SHP77 treated with DMSO at 0.1 percent for 48 hours (cell line): ENCODE data around the gene PKD1.

Source experiments
- DNase-seq: peaks from one replicate; lab custom pipeline; 2025; lab: John Stamatoyannopoulos, UW

Gene PKD1

GRCh38 chr16:2087748-2088631 lies 47.7 kb downstream of the PKD1 start:
- DNase-seq: no peak

DNA sequence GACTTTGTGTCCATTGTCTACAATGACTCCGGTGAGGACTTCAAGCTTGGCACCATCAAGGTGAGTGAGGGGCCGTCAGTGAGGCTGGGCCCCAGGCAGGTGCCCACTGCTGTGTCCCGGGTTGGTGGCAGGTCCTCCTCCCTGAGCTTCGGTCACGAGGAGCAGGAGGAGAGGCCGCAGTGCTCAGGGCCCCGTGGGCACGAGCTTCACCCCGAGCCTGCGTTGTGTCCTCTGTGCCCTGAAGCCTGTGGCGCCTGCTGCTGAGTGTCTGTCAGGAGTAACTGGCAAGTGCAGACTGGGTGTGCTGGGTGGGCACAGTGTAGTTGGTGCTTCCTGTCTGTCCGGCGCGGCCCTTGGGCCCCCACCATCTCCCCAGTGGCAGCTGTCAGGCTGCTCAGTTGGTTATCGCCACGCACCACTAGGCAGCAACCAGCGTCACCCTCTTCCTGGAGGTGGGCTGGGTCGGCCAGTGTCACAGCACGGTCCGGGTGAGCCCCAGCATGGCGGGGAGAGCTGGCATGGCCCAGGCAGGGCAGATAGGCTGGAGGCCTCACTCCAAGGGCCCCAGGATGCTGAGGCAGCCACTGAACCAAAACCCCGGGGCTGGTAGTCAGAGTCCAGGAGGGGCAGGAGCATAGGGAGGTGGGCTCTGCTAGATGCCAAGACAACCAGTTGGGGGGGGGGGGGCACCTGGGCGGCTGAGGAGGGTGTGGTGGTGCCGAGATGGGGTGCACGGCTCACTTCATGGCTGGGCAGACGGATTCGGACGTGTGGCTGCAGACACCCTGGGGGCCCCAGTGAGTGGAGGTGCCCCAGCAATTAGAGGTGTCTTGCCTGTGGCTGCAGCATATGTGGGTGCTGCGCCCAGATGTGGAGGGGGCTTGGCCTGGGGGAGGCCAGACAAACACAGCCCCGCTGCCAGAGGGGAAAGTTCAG lies 48.6 kb downstream of the PKD1 start:
- no peak for DNase-seq

DNA sequence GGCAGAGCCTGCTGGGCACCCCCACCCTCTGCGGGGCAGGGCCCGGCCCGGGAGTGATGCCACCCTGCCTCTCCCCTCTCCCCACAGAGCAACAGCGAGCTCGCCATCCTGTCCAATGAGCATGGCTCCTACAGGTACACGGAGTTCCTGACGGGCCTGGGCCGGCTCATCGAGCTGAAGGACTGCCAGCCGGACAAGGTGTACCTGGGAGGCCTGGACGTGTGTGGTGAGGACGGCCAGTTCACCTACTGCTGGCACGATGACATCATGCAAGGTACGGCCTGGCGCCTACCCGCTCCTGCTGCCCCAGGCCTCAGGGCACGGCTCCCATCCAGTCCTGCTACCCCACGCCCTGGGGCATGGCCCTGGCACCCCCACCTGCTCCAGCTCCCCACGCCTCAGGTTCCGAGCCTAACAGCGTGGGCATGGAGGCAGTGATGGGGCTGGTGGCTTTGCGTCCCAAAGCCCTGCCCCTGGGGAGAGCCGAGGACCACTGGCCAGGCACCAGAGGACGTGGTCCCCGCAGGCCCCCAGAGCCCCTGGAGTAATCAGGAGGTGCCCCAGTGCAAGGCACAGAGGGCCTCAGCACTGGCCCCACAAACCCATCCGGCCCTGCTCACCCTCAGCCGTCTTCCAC lies 49.5 kb downstream of the PKD1 start:
- DNase-seq: no peak

DNA sequence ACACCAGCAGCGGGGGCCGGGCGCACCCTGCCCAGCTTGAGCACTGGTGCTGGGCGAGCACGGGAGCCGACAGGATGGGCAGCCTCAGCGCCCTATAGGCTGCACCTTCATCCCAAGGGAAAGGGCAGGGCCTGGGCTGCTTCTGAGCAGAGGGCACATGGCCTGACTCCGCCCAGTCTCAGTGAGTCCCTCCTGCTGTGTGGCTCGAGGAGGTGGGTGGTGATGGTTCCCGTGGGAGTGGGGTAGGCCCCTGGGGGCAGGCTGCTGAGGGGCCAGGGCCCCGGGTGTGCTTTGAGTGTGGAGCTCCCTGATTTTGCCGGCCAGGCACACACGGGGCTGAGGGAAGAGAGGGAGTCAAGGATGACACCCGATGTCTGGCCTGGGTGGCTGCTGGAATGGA lies 50.0 kb downstream of the PKD1 start:
- DNase-seq: no peak

DNA sequence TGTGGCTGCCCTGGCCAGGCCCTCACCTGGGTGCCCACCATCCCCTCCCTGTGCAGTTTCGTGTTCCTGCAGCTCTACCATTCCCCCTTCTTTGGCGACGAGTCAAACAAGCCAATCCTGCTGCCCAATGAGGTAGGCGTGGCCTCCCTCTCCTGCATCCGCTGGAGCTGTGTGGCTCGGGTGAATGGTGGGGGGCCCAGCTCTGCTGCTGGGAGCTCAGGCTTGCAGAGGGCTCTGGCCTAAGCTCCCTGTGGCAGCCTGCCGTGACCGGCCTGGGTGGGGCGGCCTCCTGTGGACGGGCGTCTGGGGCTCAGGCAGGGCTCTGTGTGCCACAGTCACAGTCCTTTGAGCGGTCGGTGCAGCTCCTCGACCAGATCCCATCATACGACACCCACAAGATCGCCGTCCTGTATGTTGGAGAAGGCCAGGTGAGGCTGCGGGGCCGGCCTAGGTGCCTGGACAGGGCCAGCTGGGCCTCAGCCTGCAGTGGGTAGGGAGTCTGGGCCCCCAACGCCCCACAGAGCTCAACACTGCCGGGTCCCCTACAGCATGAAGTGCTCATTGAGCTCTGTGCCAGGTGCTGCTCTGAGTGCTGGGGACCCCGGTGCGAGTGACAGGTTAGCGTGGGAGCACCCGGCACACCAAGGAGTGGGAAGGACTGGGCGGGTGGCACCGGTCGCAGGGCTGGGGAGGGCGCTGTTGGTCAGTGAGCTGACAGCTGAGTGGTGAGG lies 50.6 kb downstream of the PKD1 start:
- DNase-seq: no peak

DNA sequence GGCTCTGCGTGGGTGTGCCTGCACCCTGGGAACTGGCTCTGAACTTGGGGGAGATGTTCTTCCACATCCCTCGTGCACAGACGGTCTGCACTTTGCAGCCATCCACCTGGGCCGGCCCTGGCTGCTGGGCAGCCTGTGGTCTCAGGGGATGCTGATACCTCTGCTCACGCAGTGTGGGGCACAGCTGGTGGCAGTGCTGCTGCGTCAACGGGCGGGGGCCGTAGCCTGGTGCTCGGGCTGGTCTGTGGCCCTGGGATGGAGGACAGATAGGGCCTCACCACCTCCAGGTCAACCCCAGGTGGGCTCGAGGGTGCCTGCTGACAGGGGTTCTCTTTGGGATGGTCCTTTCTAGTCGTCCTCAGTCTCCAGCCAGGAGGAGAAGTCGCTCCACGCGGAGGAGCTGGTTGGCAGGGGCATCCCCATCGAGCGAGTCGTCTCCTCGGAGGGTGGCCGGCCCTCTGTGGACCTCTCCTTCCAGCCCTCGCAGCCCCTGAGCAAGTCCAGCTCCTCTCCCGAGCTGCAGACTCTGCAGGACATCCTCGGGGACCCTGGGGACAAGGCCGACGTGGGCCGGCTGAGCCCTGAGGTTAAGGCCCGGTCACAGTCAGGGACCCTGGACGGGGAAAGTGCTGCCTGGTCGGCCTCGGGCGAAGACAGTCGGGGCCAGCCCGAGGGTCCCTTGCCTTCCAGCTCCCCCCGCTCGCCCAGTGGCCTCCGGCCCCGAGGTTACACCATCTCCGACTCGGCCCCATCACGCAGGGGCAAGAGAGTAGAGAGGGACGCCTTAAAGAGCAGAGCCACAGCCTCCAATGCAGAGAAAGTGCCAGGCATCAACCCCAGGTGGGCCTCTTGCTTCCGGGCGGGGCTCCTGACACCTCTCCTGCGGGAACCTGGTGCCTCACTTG lies 51.6 kb downstream of the PKD1 start:
- DNase-seq: no peak

- no peak for DNase-seq
Measured at GRCh38 chr16:2083409-2083808, 52.3 kb downstream of the PKD1 start.

DNA sequence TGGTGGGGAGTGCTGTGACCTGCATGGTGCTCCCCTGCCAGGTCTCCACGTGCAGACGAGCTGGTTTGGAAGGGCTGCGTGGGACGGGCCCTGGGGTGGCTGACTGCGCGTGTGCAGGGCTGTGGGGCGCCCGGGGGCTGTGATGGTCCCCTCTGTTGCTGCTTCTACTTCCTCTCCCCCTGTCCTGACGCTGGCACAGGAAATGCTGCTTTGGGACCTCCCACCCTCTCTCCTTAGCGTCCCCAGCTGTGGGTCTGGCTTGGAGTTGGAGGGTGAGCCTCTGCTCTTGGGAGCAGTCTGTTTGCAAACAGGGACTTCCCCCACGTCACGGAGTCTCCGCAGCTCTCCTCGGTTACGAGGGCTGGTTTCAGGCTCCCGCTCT lies 52.7 kb downstream of the PKD1 start:
- no peak for DNase-seq

GRCh38 chr16:2082171-2082982 lies 53.3 kb downstream of the PKD1 start:
- no peak for DNase-seq

DNA sequence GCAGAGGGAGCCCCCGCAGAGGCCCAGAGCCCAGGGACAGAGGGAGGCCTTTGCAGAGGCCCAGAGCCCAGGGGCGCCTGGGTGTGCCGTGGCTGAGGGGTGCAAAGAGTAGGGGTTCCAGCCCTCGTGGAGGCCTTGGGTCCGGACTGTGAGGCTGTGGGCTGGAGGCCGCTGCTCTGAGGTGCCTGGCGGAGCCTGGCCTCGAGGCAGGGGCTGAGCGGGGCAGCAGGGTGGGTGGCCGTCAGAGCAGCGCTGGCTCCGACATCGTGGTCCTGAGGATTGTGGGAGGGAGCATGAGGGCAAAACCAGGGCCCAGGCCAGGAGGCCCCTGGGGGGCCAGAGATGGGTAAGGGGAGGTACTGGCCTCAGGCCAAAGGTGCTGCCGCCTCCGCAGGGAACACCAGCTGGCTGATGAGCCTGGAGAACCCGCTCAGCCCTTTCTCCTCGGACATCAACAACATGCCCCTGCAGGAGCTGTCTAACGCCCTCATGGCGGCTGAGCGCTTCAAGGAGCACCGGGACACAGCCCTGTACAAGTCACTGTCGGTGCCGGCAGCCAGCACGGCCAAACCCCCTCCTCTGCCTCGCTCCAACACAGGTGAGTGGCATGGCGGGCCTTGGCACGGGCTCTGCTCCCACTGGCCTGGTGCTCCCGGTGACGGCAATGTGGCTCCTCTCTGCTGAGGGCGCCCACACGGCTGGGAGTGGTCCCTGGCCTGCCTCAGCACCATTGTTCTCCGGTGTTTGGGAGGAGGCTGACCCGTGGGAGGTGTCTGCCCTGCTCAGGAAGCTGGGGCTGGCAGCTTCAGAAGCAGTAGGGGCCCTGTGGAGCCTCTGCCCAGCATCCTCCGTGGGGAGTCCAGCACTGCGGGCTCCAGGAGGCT lies 54.3 kb downstream of the PKD1 start:
- DNase-seq: no peak

DNA sequence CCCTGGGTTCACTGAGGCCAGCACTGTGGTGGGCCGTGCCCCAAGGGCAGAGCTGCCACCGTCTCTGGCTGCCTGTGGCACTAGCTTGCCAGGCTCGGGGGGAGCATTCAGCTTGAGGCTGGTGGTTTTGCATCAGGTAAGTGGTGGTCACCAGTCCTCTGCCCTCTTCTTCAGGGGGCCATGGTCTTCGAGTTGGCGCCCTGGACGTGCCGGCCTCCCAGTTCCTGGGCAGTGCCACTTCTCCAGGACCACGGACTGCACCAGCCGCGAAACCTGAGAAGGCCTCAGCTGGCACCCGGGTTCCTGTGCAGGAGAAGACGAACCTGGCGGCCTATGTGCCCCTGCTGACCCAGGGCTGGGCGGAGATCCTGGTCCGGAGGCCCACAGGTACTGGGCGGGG lies 55.7 kb downstream of the PKD1 start:
- no peak for DNase-seq

DNA sequence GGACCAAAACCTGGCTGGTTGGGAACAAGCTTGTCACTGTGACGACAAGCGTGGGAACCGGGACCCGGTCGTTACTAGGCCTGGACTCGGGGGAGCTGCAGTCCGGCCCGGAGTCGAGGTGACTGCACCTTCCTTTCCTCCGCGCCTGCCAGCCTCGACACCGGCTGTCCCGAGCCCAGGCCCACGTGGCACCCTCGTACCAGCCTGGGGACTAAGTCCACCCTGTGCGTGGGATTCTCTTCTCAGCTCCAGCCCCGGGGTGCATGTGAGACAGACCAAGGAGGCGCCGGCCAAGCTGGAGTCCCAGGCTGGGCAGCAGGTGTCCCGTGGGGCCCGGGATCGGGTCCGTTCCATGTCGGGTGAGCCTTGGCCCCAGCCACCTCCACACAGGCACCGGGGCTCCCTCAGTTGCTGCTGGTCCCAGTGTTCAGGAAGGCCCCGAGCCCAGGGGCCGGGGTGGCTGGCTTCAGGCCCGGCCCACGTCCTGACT lies 56.3 kb downstream of the PKD1 start:
- no peak for DNase-seq

GRCh38 chr16:2078691-2079090 lies 57.0 kb downstream of the PKD1 start:
- DNase-seq: no peak

- no peak for DNase-seq
Measured at GRCh38 chr16:2078096-2078495, 57.6 kb downstream of the PKD1 start.

DNA sequence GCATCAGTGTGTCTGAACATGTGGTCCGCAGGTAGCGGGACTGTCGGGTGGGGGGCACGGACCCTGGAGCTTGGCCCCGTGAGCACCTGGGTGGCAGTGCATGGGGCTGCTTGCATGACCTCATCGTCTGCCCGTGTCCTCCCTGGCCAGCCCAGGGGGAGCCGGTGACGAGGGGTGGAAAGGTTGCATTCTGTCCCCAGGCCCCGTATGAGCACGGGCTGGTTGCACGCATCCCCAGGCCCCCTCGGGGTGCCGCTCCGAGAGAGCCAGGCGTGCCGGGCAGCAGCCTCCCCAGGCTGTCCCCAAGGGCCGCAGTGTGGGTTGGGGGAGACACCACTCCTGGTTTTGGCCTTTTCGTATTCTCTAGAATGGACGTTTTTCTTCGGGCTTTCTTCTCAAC lies 58.0 kb downstream of the PKD1 start:
- DNase-seq: no peak

GRCh38 chr16:2077016-2077415 lies 58.7 kb downstream of the PKD1 start:
- no peak for DNase-seq

DNA sequence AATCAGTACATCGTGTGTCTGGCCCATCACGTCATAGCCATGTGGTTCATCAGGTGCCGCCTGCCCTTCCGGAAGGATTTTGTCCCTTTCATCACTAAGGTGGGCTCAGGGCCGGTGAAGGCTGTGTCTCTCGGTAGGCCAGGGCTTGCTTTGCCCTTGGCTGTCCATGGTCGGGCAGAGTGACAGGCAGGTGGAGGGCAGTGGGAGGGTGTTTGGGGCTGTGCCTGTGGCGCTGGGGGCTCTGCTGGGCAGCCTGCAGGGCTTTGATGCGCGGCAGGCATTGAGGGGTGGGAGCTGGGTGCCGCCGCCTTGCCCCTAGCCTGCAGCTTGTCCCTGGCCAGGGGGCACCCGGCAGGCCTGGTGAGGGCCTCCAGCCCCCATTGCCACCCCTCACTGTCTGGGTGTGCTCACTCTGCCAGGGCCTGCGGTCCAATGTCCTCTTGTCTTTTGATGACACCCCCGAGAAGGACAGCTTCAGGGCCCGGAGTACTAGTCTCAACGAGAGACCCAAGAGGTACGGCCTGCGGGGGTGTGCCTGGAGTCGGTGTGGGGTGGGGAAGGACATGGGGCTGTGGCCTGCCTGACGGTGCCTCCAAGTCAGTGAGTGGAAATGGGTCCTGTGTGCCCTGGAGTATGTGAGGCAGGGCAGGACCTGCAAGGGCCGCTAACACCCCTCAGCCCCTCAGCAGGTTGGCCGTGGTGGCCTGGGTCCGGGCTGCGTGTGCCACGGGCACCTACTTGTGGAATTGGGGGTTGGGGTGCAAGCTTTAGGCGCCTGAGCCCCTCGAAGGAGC lies 59.4 kb downstream of the PKD1 start:
- no peak for DNase-seq

GRCh38 chr16:2075631-2076030 lies 60.1 kb downstream of the PKD1 start:
- no peak for DNase-seq
